Esophagus squamous epithelium (tissue), 4 donors: ENCODE results near the gene ARPC2.

Experiments
- POLR2A ChIP-seq, 4 donors: fragments of 450-650 bp; IDR thresholded peaks; one replicate each; pipeline ENCODE4 v1.6.1; 2017; ENCODE audit warnings: antibody characterized with exemption in 4 of 4, mild to moderate bottlenecking in 4 of 4, moderate library complexity in 3 of 4
- TF ChIP-seq, protein P1 (sequence below), 6 experiments: fragments of 450-650 bp in 4 of 6; fragments of 200-600 bp in 2 of 6; sonication (generic) in 2 of 6; IDR thresholded peaks; one replicate each; pipeline ENCODE4 v1.5.1; 2016 to 2019; ENCODE audit warnings: antibody characterized with exemption in 6 of 6, mild to moderate bottlenecking in 4 of 6, moderate library complexity in 4 of 6

DNA sequence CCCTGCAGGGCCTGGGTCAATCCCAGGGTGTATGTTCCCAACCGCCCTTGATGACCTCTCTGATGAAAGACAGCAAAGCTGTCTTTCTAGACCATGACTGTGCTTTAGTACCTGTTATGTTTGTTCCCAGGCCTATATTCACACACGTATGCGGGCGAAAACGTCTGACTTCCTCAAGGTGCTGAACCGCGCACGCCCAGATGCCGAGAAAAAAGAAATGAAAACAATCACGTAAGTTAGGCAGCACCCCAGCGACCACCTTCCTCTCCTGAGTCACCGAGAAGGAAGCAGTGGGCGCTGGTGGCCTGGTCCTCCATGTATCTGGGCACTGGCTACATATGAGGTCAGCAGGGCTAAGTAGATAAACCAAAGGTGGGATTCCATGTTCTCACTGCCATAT lies 32.7 kb downstream of the ARPC2 start:
- TF ChIP-seq, protein P1, sequence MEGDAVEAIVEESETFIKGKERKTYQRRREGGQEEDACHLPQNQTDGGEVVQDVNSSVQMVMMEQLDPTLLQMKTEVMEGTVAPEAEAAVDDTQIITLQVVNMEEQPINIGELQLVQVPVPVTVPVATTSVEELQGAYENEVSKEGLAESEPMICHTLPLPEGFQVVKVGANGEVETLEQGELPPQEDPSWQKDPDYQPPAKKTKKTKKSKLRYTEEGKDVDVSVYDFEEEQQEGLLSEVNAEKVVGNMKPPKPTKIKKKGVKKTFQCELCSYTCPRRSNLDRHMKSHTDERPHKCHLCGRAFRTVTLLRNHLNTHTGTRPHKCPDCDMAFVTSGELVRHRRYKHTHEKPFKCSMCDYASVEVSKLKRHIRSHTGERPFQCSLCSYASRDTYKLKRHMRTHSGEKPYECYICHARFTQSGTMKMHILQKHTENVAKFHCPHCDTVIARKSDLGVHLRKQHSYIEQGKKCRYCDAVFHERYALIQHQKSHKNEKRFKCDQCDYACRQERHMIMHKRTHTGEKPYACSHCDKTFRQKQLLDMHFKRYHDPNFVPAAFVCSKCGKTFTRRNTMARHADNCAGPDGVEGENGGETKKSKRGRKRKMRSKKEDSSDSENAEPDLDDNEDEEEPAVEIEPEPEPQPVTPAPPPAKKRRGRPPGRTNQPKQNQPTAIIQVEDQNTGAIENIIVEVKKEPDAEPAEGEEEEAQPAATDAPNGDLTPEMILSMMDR (IDR thresholded peaks at IDR 0.05): no peak
- TF ChIP-seq POLR2A (IDR thresholded peaks at IDR 0.05): no peak
